Limb (tissue), 2 donors: ENCODE data around the gene SDR42E2.
"Not testable (repeated sequence)": the region's sequence is repeated elsewhere in the genome, so short reads cannot be mapped to it uniquely, and the experiment has no call there.

ENCODE experiments used
- DNase-seq, 2 donors: peaks; one replicate each; pipeline ENCODE4 v3.0.0-alpha.2; 2016; ENCODE audit errors: extremely low spot score in 2 of 2

Gene SDR42E2

GRCh38 chr16:22210854-22211253 is 48.5 kb downstream of the SDR42E2 start:
- no peak for DNase-seq

DNA sequence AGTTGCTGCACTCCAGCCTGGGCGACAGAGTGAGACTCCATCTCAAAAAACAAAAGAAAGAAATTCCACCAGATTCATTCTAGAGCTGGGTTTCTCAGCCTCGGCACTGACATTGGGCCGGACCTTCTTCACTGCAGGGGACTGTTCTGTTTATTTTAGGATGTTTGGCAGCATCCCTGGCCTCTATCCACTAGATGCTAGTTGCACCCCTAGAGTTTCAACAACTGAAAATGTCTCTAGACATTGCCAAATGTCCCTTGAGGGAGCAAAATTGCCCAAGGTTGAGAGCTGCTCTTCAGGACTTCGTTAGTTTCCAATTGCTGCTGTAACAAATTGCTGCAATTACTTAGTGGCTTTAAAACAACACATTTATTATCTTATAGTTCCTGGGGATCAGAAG is 50.9 kb downstream of the SDR42E2 start:
- no peak for DNase-seq

- DNase-seq = no peak
These were observed 51.5 kb downstream of the SDR42E2 start for GRCh38 chr16:22213801-22214200.

GRCh38 chr16:22214402-22214801 is 52.1 kb downstream of the SDR42E2 start:
- DNase-seq = no peak

DNA sequence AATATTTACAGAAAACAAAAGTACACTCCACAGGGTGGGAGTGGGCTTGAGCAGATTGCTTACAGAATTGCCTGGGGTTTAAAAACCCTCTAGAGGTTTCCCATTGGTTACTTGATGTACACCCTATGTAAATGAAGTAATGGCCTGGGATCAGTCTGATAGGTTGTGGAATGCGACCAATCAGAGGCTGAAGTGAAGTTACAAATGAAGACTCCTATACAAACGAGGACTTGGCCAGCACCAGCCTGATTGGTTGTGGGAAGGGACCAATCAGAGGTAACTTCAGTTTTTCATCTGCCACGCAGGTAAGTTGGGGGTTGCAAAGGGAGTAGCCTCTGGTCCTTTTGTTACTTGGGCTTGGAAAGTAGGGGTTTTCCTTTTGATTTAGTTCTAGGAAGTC is 52.6 kb downstream of the SDR42E2 start:
- DNase-seq = no peak

DNA sequence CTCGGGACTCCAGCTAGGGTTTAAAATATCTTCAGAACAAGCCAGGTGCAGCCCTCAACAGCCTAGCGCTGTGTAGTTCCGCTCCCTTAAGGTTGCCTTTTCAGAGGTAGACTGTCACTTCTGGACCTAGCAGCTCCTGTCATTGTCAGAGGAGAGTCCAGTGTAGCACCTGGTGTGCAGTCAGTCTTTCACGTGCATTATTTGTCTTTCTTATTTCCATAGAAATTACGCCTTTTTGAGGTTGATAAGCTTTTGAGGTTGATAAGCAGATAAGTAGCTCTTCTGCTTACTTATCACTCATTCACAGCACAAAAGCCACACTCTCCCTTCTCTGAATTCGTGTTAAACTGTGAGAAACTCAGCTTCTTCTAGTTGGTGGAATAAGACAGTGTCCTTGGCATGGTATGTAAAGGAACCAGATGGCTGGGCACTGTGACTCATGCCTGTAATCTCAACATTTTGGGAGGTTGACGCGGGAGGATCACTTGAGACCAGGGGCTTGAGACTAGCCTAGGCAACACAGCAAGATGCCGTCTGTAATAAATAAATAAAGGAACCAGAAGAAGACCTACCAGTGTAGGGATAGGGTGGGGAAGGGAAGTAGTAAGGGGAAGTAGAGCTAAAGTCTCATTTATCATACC is 54.0 kb downstream of the SDR42E2 start:
- no peak for DNase-seq

- DNase-seq = not testable (repeated sequence)
These were observed 54.5 kb downstream of the SDR42E2 start for GRCh38 chr16:22216832-22217225.

DNA sequence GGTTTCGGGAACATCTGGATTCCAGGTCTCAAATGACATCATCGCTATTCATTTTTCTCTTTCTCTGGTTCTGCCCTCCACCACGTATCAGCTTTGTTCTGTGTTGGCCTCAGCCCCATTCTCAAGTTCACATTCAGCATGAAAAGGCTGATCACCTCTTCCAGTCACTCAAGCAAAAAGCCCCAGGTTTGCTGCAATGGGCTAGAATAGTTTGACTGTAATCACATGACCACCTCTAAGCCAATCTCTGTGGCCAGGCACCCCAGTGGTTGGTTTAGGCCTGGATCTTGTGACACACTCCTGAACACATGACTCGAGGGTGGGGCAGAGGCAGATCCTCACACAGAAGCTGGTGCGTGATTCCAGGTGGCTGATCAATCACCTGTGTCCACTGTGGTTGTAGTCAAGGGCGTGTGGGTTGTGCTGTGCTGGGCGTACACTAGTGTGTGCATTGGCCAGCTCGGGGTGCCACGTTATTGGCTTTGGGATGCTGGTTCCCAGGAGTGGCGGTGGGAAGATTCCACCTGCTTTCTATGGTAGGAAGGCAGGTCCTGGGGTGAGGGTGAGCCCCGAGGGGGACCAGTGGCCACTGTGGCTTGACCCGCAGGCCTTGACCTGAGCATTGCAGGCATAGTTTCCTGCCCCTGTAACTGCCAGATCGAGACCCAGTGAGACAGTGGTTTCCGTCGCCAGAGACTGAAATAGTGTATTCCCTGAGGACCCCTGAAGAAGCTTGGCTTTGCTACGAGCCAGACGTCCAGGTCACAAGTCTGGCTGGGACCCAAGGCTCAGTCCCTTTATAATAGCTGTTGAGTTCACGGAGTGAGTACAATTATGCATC is 55.8 kb downstream of the SDR42E2 start:
- DNase-seq = peak in 1 of 2 donors; percentile 12

DNA sequence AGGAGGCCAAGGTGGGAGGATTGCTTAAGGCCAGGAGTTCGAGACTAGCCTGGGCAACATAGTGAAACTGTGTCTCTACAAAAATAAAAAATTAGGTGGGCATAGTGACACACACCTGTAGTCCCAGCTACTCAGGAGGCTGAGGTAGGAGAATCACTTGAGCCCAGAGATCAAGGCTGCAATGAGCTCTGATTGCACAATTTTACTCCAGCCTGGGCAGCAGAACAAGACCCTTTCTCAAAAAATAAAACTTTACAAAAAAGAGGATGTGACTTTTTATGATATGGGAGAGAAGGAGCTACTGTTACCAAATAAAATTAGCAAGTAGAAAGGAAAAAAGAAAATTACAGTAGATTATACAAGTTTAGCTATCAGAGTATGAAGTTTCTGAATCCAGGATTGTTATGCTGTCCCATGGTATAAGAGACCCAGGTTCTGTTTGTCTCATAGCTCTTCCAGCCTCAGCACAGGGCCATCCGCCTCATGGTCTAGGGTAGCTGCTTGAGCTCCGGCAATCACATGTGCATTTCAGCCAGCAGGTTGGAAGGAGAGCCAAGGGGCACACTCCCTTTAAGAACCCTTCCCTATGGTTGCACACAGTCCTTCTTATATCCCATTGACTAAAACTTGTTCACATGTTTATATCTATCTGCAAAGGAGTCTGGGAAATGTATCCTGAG is 57.2 kb downstream of the SDR42E2 start:
- DNase-seq = no peak

- peak; percentile 68 to 83 for DNase-seq
These were observed 57.7 kb downstream of the SDR42E2 start for GRCh38 chr16:22220069-22220440.

GRCh38 chr16:22220714-22221113 is 58.4 kb downstream of the SDR42E2 start:
- DNase-seq = no peak

- no peak for DNase-seq
These were observed 59.7 kb downstream of the SDR42E2 start for GRCh38 chr16:22222006-22222405.

DNA sequence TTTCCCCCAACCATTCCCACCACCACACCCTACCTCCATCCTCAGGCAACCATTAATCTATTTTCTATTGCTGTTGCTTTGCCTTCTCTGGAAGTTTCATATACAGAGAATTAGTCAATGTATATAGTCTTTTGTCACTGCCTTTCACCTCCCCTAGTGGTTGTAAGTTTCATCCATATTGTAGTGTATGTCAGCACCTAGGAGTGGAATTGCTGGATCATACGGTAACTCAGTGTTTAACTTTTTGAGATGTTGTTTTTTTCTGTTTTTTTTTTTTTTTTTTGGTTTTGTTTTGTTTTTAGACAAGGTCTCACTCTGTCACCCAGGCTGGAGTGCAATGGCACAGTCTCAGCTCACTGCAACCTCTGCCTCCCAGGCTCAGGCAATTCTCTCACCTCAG is 60.7 kb downstream of the SDR42E2 start:
- no peak for DNase-seq

GRCh38 chr16:22225060-22225459 is 62.8 kb downstream of the SDR42E2 start:
- no peak for DNase-seq

DNA sequence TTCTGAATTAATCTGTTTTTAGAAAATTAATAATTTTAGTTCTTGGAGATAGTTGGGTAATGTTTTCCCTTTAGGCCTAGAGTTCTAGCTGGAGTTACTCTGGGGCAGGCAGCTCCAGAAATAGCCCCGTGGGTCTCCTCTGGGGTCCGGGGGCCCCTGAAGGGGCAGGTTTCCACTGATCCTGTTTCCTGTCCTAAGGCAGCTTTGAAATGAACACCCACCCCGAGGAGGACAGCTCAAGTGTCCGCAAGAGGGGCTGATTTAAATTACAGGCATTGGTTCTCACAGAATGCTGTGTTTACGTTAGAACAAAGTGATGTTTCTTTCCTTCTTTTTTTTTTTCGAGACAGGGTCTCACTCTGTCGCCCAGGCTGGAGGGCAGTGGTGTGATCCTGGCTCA is 67.6 kb downstream of the SDR42E2 start:
- no peak for DNase-seq

DNA sequence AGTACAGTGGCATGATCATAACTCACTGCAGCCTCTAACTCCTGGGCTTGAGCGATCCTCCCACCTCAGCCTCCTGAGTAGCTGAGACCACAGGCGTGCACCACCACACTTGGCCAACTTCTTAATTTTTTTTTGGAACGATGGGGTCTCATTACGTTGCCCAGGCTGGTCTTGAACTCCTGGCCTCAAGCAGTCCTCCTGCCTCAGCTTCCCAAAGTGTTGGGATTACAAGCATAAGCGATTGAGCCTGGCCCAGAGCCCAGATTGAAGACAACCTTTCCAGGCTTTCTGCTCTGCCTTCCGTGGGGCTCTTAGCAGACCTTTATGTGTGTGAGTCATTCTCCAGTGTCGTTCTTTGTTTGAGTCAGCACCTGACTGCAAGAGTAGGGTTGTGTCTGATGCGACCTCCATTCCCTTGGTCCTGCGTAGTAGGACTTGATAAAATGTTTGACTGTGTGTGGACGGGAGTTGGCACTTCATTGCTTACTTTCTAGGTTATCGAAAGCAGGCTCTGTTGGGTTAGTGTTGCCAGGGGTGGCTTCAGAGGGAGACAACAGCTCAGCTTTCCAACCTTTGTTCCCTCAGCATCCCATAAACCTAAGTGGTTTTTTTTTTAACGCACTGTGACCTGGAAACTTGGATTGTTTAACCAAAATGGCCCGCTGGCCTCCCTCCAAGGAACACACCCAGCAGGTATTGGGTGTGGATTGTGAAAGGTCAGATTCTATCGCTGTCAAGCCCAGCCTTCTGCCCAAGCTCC is 70.2 kb downstream of the SDR42E2 start:
- DNase-seq = no peak

- no peak for DNase-seq
These were observed 70.7 kb downstream of the SDR42E2 start for GRCh38 chr16:22233037-22233372.

DNA sequence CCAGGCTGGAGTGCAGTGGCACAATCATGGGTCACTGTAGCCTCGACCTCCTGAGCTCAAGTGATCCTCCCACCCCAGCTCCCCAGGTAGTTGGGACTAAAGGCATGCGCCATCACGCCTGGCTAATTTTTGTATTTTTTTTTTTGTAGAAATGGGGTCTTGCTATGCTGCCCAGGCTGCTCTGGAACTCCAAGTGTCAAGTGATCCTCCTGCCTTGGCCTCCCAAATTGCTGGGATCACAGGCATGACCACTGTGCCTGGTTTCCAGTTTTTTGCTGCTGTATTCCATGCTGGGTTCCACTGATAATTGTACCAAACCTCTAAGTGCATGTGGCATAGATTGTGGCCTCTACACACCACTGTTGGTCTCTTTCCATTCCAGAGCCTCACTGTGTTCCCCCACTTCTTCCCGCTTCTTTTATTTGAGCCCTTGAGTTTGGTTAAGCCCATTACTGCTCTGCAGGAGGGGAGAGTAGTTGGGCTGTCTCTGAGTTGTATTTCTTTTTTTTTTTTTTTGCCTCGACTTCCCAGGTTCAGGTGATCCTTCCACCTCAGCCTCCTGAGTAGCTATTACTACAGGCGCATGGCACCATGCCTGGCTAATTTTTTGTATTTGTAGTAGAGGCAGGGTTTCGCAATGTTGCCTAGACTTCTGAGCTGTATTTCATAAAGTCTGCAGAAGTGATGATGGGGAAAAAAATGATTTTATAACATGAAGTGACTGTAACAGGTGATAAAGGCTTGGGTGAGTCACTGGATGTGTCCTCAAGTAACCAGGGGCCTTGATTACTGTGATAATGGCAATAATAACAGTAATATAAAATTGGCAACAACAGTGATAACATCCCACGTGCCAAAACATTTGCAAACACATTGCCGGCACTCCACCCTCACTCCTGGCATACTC is 73.8 kb downstream of the SDR42E2 start:
- no peak for DNase-seq

GRCh38 chr16:22239131-22239805 is 77.0 kb downstream of the SDR42E2 start:
- no peak for DNase-seq

DNA sequence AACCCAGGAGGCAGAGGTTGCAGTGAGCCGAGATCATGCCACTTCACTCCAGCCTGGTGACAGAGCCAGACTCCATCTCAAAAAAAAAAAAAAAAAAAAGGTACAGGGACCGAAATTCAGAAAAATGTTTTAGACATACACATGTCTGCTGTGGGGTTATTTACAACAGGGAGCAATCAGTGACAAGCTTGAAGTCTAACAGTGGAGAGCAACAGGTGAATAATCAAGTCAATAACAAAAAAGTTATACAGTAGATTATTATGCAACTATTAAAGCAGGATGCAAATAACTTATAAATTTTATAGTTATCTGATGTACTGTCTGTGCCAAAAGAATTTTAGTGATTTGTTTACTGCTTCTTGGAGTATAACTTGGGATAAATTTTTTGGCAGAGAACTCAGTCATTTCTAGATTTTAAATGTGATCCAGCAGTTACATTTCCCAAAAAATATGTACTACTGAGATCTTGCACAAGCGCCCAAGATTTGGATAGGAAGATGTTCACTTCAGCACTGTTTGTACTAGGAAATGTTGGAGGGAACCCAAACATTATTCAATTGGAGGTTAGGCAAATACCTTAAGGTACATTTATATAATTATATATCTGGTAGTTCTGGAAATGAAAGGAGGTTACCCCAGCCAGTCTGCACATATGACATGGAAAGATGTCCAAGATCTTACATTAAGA is 77.9 kb downstream of the SDR42E2 start:
- peak in 1 of 2 donors; percentile 62 for DNase-seq
